Measurements from ENCODE around the gene TCF20. TPM values are rescaled to one million over a fixed set of nuclear protein-coding genes. Genes with fewer than 3 reads are reported as not detected.

TCF20 gene
- total RNA-seq: 10 to 100 TPM; 26.0 to 47.9 (median 41.8) TPM

GRCh38 chr22:42270510-42271190, at the start of gene TCF20:
Gene TCF20, minus strand, starts transcription at chr22:42270653. Its CDS starts 55,348 bp downstream, at chr22:42215305.
- TF ChIP-seq EP300 (IDR thresholded peaks at IDR 0.05) (no peak), POLR2AphosphoS5 (IDR thresholded peaks at IDR 0.05) (no peak), POLR2A (IDR thresholded peaks at IDR 0.05) (peak in 1 of 2 donors; percentile 18), CTCF (IDR thresholded peaks at IDR 0.05) (no peak)
- peak; percentile 94 for ATAC-seq
- Histone ChIP-seq H3K27ac (peak within 1 kb of the TSS; percentile 64 to 91 (median 88)), H3K36me3 (no peaks in the 10 kb centered on the region), H3K27me3 (no peaks in the 10 kb centered on the region), H3K4me3 (peak within 1 kb of the TSS; percentile 79 to 98), H3K9me3 (no peaks in the 10 kb centered on the region), H3K4me1 (peaks cover 0 to 38% (median 15%) of the 10 kb centered on the region in 3 donors)
- WGBS, 2 donors (ENCODE audit: low coverage in 1 of 2): no CpG with 5 or more reads among the region's 91 CpGs

- no peak for ATAC-seq
- Histone ChIP-seq H3K4me1 (peaks cover 0 to 35% (median 0%) of the 10 kb centered on the region in 3 donors), H3K36me3 (no peaks in the 10 kb centered on the region), H3K9me3 (no peaks in the 10 kb centered on the region), H3K4me3 (no peak overlapping the region), H3K27me3 (no peaks in the 10 kb centered on the region), H3K27ac (no peak overlapping the region)
- WGBS, 2 donors (ENCODE audit: low coverage in 1 of 2): 96% methylated on average over 3 of the region's 6 CpGs; no CpG with 5 or more reads in 1 of the 2 donors
- TF ChIP-seq POLR2A (IDR thresholded peaks at IDR 0.05): no peak
- TF ChIP-seq POLR2AphosphoS5 (IDR thresholded peaks at IDR 0.05): no peak
- TF ChIP-seq EP300 (IDR thresholded peaks at IDR 0.05): no peak
- TF ChIP-seq CTCF (IDR thresholded peaks at IDR 0.05): no peak
These were observed 48.9 kb upstream of the TCF20 start for GRCh38 chr22:42319386-42319785.

- no peak for TF ChIP-seq POLR2AphosphoS5 (IDR thresholded peaks at IDR 0.05)
- TF ChIP-seq EP300 (IDR thresholded peaks at IDR 0.05): no peak
- no peak for TF ChIP-seq CTCF (IDR thresholded peaks at IDR 0.05)
- ATAC-seq: no peak
- Histone ChIP-seq H3K9me3 (no peaks in the 10 kb centered on the region), H3K27ac (no peak overlapping the region), H3K4me3 (no peak overlapping the region), H3K4me1 (peaks cover 0 to 39% (median 0%) of the 10 kb centered on the region in 3 donors), H3K27me3 (no peaks in the 10 kb centered on the region), H3K36me3 (no peaks in the 10 kb centered on the region)
- WGBS, 2 donors (ENCODE audit: low coverage in 1 of 2): no CpG with 5 or more reads among the region's 3 CpGs
These were observed 48.5 kb upstream of the TCF20 start for GRCh38 chr22:42318967-42319366.

- Histone ChIP-seq H3K27ac (no peak overlapping the region), H3K27me3 (no peaks in the 10 kb centered on the region), H3K4me3 (no peak overlapping the region), H3K4me1 (peaks cover 0 to 43% (median 0%) of the 10 kb centered on the region in 3 donors), H3K36me3 (no peaks in the 10 kb centered on the region), H3K9me3 (no peaks in the 10 kb centered on the region)
- ATAC-seq: no peak
- TF ChIP-seq POLR2AphosphoS5 (IDR thresholded peaks at IDR 0.05): no peak
- TF ChIP-seq CTCF (IDR thresholded peaks at IDR 0.05): no peak
- TF ChIP-seq POLR2A (IDR thresholded peaks at IDR 0.05): no peak
- no peak for TF ChIP-seq EP300 (IDR thresholded peaks at IDR 0.05)
- 80 to 82% methylated on average over 10 to 12 of the region's 25 CpGs for WGBS, 2 donors (ENCODE audit: low coverage in 1 of 2)
These were observed 47.5 kb upstream of the TCF20 start for GRCh38 chr22:42317691-42318547.

All from gastroesophageal sphincter (tissue), 4 donors.